Activated naive CD4-positive, alpha-beta T cell treated with Interleukin-2 at 50 U/mL for 16 hours (primary cell): ENCODE data around the gene TAP2.
"Not testable (repeated sequence)": the region's sequence is repeated elsewhere in the genome, so short reads cannot be mapped to it uniquely, and the experiment has no call there.

Experiments
- DNase-seq: peaks from one replicate; pipeline ENCODE4 v3.0.0-alpha.2; 2020

TAP2 gene

DNA sequence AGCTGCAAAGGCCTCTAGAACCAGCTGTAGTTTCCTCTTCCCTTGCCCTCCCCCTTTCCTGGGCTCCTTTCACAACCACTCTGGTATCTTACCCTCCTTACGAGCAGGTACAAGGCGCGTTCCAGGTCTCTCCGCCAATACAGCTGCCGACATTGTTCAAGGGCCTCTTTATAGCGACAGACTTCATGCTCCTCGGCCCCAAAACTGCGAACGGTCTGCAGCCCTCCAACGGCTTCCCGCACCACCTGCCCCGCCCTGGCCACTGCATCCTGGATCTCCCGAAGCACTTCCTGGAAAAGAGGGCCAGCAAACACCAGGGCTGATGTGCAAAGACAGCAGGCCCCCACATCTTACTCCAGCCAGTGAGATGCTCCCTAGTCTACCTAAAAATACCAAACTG lies 6.0 kb downstream of the TAP2 start:
- no peak for DNase-seq

DNA sequence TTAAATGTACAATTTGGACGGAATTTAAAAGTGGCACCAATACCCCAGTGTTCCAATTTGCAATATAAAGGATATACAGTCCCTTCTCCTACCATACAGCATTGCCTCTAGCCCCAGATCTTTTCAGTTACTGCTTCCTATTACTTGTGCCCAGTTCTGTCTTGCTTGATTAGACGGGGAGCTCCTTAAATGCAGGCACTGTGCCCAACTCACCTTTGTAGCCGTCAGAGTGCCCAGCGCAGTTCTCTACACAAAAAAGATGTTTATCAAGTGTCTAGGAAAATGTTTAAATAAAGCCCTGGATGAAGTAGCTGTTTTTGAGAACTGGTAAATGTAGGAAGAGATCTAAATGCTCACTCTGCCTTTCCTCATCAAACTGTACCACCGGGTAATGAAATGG lies 7.6 kb downstream of the TAP2 start:
- no peak for DNase-seq

DNA sequence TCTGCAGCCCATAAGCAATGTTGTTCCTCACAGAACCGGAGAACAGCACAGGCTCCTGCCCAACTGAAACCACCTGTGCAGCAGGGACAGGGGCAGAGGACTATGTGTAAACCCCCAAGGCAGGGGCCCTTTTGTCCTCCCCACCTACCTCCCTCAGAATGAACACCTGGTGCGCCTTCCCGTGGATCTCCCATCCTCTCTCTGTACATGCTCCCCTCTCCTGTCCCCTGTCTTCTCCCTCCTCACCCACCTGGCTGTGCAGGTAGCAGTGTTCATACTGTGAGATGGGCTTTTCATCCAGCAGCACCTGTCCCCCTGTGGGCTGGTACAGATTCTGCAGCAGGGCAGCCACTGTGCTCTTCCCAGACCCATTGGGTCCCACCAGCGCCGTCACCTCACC lies 8.5 kb downstream of the TAP2 start:
- DNase-seq = no peak

DNA sequence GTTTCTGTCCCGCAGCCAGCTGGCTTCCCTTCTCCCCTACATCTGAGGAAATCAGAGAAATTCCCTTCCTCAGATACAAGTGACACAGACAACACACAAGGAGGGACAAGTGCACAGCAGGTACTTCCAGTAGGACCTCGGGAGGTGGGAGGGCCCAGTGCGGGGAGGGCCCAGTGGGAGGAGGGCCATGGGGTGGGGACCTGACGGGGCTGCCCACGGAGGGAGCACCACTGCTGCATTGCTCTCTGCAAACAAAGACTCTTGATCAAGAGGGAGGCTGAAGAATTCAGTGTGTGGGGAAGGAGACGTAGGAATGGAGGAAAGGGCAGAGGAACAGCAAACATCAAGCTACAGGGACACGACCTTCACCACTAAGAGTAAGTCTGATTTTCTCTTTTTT lies 9.0 kb downstream of the TAP2 start:
- DNase-seq = no peak

DNA sequence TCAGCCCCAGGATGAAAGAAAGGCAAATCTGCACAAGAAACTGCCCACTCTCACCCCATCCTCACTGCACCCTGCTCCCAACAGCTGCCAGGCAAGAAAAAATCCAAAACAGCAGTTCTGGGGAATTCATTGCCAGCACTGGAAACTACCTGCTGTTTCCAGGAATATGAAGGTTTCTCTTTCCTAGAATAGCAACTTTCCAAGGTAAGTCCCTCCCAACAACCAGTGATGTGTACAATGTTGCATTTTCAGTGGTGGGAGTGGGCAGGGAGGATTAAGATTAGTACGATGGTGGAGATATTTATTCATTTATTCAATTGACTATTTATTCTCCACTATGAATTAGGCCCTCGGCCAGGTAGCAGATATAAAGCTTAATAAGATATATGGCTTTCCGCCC lies 11.5 kb downstream of the TAP2 start:
- no peak for DNase-seq

DNA sequence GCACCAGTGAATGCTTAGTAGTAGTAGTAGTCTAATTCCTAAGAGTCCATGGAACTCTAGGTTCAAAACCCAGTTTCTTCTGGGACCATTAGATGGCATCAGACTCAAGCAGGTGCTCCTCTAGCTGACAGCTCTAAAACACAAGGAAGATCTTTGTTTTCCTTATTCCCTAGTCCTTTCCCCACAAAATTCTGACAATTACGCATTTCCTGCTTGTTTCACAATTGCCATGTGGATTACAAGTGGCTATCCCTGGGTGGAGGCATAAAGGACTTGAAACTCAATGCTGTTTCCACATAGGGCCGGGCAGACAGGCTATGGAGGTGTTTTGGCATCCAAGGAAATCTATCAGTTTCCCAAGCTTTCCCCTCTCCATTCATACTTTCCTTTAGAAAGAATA lies 12.6 kb downstream of the TAP2 start:
- DNase-seq = no peak

DNA sequence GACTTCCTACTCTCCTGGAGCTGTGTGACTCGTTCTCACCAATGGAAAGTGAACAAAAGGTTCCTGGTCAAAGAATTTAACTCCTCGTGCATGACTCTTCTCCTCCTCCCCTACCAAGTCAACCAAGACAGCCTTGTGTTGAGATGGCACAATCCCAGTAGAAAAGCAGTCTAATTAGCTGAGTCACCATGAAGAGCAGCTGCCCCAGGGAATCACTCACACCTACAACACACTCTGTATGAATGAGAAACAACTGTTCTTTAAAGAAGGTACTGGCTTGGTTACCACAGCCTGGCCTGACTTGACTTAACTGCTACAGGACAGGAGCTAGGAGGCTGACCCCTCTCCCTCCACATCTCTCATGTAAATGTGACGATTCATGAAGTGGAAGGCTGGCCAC lies 18.8 kb downstream of the TAP2 start:
- DNase-seq = no peak

DNA sequence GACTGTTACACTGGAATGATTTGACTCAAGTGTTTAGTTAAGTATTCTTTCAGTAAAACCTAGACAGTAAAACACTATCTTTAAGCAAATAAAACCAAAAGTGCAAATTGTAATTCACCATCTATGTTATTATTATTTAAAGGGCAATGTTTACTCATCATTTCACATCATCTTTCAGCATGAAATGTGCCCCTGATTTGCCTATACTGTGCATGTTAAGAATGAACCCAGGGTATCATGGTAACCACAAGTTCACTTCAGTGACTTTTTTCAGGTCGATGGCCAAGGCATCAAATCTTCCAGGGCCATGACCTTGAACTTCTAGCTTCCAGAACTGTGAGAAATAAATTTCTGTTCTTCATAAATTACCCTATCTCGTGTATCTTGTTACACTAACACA lies 19.7 kb downstream of the TAP2 start:
- DNase-seq = no peak

DNA sequence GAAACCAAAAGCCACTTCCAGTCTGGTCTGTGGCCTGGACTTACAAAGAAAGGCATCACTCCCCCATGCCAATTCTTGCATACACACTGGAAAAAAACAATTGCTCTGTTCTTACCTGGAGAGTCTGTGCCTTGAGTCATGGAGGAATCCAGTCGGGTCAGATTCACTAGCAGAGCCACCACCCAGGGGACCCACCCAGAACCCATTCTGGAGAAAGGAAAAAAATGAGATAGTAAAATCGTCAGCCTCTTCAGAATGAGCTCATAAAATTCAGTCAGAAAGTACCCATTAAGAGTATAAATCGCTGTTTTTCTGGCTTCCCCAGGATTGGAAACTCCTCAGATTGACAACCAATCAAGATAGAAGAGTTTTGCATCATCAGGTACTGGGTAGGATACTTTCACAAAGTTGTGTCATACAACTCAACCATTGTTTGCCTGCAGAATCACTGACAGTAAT lies 21.8 kb downstream of the TAP2 start, which contains the start of gene HLA-DOB:
Gene HLA-DOB, minus strand, starts transcription at position 257 of the 459 bp plus-strand sequence. Its CDS starts 51 bp downstream, at position 206.
- no peak for DNase-seq

DNA sequence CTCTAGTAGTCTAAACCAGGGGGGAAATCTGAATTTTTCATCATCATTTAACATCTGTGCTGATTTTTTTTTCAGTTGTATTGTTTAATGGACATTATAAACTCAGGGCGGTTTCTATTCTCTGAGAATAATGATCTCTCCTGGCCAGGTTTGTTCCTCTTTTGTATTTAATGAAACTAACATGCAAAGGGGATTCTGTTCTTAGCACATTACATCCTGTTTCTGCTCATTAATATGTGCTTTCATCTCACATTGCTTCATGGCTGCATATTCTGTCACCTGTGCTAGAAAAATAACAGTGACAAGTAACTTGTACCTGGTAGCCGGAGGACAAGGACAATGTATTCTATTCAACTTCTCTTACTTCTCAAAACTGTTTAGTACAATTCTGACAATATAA lies 22.5 kb downstream of the TAP2 start:
- no peak for DNase-seq

DNA sequence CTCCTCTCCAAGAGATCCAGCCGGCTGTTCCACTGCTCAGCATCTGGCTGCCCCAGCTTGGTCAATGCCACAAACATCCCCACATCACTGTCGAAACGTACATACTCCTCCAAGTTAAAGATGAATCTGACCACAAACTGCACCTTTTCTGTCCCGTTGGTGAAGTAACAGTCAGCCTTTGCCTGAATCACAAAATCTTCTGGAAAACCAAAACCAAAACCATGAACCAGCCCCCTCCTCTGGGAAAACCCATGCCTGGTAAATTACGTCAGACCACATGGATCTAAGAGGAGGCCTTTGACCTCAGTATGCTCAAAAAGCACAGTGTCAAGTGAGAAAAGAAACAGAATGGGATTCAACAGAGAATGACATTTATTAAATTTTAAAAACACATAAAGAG lies 23.4 kb downstream of the TAP2 start:
- no peak for DNase-seq

DNA sequence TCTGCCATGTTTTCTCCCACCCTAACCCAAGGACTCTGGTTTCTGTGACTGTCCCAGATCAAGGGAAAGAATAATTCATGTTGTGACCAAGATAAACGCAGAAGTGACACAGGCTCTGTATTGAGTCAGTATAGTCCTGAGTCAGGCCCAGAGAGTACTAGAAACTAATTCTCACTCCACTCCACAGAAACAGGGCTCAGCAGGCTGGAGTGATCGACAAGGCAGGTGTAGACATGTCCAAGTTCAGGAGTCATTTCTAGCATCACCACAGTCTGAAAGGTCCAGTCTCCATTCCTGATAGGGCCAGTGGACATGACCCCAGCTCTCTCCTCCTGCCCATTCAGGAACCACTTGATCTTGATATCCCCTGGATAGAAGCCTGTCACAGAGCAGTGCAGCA lies 24.4 kb downstream of the TAP2 start:
- no peak for DNase-seq

DNA sequence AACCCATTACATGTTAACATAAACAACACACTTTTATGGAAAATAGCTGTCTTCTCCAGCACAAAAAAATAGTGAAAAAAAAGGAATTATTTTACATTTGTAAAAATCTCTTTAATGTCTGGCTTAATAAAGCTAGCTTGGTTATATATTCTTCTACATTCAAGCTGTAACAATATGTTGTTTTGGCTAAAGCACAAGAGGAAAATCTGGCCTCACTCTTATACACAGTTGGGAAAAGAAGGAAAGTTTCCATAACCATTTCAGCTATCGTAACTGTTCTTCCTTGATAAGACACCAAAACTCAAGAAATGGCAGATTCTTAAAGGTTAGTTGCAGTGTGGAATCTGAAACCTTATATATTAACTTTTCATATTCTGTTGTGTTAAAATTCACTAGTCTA lies 29.4 kb downstream of the TAP2 start:
- no peak for DNase-seq

DNA sequence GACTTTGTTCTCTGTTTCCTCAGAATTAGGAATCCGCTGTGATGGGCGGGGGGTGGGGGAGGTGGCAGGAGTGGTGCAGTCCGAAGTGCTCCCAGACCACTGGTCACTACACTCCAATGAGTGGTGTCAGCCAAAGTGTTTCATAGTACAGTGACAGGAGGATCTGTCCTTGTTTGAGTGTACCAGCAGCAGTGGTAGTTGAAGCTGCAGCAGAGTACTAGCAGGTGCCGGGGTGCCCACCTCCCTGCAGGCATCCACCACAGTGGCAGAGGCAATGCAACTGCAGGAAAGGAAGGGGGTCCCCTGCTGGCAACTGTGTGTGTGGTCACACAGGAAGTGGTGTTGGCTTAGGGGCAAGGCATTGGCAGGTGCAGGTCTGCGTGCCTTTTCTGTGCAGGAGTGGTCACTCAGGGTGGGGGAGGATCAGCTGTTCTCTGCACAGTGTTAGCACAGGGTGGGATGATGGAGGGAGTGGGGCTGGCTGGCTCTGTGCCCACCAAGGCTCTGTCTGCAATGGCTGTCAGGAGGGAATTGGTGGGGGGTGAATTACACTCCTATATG lies 31.4 kb downstream of the TAP2 start:
- no peak for DNase-seq

DNA sequence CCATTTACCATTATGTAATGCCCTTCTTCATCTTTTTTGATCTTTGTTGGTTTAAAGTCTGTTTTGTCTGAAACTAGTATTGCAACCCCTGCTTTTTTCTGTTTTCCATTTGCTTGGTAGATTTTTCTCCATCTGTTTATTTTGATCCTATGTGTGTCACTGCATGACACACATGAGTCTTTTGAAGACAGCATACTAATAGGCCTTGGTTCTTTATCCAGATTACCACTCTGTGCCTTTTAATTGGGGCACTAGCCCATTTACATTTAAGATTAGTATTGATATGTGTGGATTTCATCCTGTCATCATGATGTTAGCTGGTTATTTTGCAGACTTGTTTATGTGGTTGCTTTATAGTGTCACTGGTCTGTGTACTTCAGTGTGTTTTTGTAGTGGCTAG lies 33.1 kb downstream of the TAP2 start:
- DNase-seq = not testable (repeated sequence)

DNA sequence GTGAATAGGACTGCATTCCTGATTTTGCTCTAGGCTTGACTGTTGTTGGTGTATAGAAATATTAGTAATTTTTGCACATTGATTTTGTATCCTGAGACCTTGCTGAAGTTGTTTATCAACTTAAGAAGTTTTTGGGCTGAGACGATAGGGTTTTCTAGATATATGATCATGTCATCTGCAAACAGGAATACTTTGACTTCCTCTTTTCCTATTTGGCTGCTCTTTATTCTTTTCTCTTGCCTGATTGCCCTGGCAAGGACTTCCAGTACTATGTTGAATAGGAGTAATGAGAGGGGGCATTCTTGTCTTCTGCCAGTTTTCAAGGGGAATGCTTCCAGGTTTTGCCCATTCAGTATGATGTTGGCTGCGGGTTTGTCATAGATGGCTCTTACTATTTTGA lies 35.1 kb downstream of the TAP2 start:
- DNase-seq = no peak

DNA sequence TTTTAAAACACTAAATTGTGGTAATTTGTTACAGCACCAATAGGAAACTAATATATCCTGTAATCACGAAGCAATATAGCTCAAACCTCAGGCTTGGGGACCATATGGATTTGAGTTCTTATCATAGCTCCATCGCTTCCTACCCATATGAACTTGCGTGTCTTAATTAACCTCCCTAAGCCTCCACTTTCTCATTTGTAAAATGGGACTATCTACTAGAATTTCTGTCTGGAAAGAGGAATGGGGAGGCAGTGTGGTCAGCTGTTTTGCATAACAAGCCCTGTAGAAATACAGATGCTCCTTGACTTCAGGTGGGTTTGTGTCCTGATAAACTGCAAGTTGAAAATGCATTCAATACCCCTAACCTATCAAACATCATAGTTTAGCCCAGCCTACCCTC lies 38.8 kb downstream of the TAP2 start:
- no peak for DNase-seq

DNA sequence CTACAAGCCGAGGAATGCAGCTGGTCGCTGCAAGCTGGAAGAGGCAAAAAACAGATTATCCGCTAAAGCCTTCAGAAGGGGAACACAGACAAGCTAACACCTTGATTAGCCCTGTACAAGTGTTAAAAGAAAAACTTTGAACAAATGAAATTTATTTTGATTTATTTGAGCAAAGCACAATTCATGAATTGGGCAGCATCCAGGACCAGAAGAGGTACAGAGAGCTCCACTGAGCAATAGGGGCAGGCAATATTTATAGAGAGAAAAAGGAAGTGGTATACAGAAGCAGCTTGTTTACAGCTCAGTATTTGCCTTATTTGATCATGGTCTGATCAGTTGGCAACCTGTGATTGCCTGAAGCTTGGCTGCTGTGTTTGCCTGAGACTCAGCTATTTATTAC lies 39.4 kb downstream of the TAP2 start:
- no peak for DNase-seq

DNA sequence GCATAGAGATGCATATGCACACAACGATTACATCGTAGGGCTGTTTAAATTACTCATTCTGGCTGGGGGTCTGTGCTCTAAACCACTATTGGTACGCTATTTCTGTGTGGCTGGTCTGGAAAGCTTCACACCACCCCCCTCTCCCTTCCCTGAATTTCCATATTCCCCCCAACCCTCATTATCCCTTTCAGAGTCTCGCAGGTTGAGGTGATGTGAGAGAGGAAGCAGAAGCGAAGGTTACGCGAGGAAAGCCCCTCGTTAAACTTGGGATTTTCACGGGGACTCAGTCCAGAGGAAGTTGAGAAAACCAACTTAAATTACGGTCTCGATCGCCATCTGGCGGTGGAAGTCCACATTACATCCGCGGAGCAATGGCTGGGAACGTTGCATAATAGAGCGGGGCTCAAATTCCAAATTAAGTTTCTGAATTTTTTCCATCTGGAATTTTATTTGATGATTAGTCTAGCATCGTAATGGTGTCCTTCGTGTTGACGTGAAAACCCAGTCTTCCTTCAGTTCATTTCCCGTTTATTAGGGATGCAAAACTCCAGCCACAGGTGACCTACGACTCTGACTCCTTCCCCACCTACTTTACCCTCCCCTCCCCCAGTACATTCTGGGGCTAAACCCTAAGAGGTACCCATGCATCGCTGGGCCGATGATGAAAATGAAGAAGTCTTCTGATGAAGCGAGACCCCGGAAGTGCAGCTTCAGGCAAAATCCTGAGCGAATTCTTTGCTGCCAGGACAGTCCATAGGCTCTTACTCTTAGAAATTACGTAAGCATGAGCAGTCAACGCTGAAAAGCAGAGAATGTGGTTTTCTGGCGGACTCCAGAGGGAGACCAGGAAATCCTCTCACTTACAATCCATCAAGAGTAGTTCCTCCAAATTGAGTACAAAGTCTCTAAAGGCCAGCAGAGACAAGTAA lies 41.4 kb downstream of the TAP2 start:
- peak; percentile 79 for DNase-seq

DNA sequence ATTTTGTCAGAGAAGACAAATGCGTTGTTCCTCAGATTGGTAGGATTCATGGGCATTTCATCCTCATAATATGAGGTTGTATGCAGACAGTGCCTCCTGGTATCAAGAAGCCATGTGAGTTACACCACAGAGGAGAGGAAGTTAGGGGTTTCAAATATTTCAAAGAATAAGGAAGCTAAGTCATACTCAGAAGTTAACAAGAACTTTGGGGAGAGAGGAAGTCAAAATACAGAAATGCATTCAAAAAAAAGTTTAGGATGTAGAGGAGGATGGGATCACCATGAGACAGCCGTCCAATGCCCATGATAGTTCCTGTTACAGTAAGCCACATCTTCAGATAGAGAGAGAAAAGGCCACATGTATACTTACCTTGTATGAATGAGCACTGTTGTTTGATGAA lies 44.0 kb downstream of the TAP2 start:
- no peak for DNase-seq

DNA sequence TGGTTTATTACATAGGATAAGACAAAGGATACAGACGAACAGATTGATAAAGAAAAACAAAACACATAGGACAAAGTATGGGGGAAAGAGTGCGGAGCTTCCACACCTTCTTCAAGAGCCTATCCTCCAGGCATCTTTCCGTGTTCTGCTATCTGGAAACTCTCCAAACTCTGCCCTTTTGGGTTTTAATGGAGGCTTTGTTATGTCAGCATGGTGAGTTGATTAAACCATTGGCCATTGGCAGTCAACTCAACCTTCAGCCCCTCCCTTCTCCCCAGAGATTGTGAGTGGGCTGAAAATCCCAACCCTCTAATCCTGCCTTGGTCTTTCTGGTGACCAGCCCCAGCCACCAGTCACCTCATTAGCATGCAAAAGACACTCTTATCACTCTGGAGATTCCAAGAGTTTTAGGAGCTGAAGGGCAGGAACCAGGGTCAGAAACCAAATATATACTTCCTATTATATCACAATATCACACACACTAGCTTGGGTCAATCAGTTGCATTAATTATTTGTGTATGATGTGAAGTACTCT lies 45.6 kb downstream of the TAP2 start:
- DNase-seq = no peak

DNA sequence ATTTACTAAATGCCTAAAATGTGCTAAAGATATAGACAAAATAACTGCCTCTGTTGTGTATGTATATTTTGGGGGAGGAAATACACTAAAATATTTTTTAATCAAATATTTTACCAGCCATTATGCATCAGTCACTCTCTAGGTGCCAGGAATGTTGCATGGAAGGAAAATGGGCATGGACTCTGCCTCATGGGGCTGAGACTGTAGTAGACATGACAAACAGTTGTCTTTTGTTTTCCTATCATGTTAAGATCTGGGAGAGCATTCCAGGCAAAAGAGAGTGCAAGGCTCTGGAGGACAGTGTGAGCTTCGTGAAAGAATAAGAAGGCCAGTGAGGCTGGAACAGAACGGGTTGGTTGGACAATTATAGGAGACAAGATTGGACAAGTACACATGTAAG lies 48.2 kb downstream of the TAP2 start:
- no peak for DNase-seq
